ENCODE results near the gene ELK4.

ELK4 gene

GRCh38 chr1:205580140-205580922 is 51.5 kb downstream of the ELK4 start:
- Histone ChIP-seq H3K36me3 (ENCODE audit: insufficient read depth, low read length) (no peaks in the 10 kb centered on the region), H3K9me3 (ENCODE audit: insufficient read depth, low read depth, low read length) (no peaks in the 10 kb centered on the region), H3K4me3 (ENCODE audit: low read length, poor library complexity, severe bottlenecking) (no peak overlapping the region), H4K20me1 (ENCODE audit: insufficient read depth, low read length, poor library complexity, severe bottlenecking) (no peaks in the 10 kb centered on the region), H3K79me2 (ENCODE audit: insufficient read depth, low read length) (no peaks in the 10 kb centered on the region), H3K9me2 (replicated peaks; ENCODE audit: low read depth, low read length) (no peaks in the 10 kb centered on the region), H3K9ac (ENCODE audit: low read depth, low read length, poor library complexity, severe bottlenecking) (no peak overlapping the region), H2AFZ (ENCODE audit: low read length) (no peak overlapping the region), H3F3A (ENCODE audit: low read depth) (no peaks in the 10 kb centered on the region), H3K4me2 (ENCODE audit: low read depth, low read length, poor library complexity, severe bottlenecking) (no peak overlapping the region), H3K4me1 (ENCODE audit: insufficient read depth, low read length, poor library complexity, severe bottlenecking) (peaks cover 16% of the 10 kb centered on the region), H3K27me3 (ENCODE audit: insufficient read depth, low read length, poor library complexity, severe bottlenecking) (no peaks in the 10 kb centered on the region)
- TF ChIP-seq EZH2phosphoT487 (IDR thresholded peaks at IDR 0.05; ENCODE audit: borderline replicate concordance) (no peak), CTCF (conservative IDR thresholded peaks at IDR 0.05; ENCODE audit: low read length) (no peak)

GRCh38 chr1:205579711-205580110 is 52.1 kb downstream of the ELK4 start:
- H3K4me2 ChIP-seq (ENCODE audit: low read depth, low read length, poor library complexity, severe bottlenecking), result no peak overlapping the region
- TF ChIP-seq CTCF (conservative IDR thresholded peaks at IDR 0.05; ENCODE audit: low read length), result no peak
- no peak for TF ChIP-seq EZH2phosphoT487 (IDR thresholded peaks at IDR 0.05; ENCODE audit: borderline replicate concordance)
- H3K4me3 ChIP-seq (ENCODE audit: low read length, poor library complexity, severe bottlenecking), result no peak overlapping the region
- no peaks in the 10 kb centered on the region for H4K20me1 ChIP-seq (ENCODE audit: insufficient read depth, low read length, poor library complexity, severe bottlenecking)
- no peak overlapping the region for H2AFZ ChIP-seq (ENCODE audit: low read length)
- no peaks in the 10 kb centered on the region for H3K9me3 ChIP-seq (ENCODE audit: insufficient read depth, low read depth, low read length)
- no peaks in the 10 kb centered on the region for H3K9me2 ChIP-seq (replicated peaks; ENCODE audit: low read depth, low read length)
- no peak overlapping the region for H3K9ac ChIP-seq (ENCODE audit: low read depth, low read length, poor library complexity, severe bottlenecking)
- no peaks in the 10 kb centered on the region for H3K36me3 ChIP-seq (ENCODE audit: insufficient read depth, low read length)
- no peaks in the 10 kb centered on the region for H3K79me2 ChIP-seq (ENCODE audit: insufficient read depth, low read length)
- peaks cover 16% of the 10 kb centered on the region for H3K4me1 ChIP-seq (ENCODE audit: insufficient read depth, low read length, poor library complexity, severe bottlenecking)
- H3F3A ChIP-seq (ENCODE audit: low read depth), result no peaks in the 10 kb centered on the region
- no peaks in the 10 kb centered on the region for H3K27me3 ChIP-seq (ENCODE audit: insufficient read depth, low read length, poor library complexity, severe bottlenecking)

- H3K4me2 ChIP-seq (ENCODE audit: low read depth, low read length, poor library complexity, severe bottlenecking), result no peak overlapping the region
- H3K27me3 ChIP-seq (ENCODE audit: insufficient read depth, low read length, poor library complexity, severe bottlenecking), result no peaks in the 10 kb centered on the region
Observed at GRCh38 chr1:205578780-205579571, 52.8 kb downstream of the ELK4 start.

More at GRCh38 chr1:205578780-205579571, 52.8 kb downstream of the ELK4 start:
- H2AFZ ChIP-seq (ENCODE audit: low read length), result no peak overlapping the region
- H3K4me1 ChIP-seq (ENCODE audit: insufficient read depth, low read length, poor library complexity, severe bottlenecking), result peaks cover 16% of the 10 kb centered on the region
- H3F3A ChIP-seq (ENCODE audit: low read depth), result no peaks in the 10 kb centered on the region
- no peaks in the 10 kb centered on the region for H4K20me1 ChIP-seq (ENCODE audit: insufficient read depth, low read length, poor library complexity, severe bottlenecking)
- TF ChIP-seq CTCF (conservative IDR thresholded peaks at IDR 0.05; ENCODE audit: low read length) (no peak), EZH2phosphoT487 (IDR thresholded peaks at IDR 0.05; ENCODE audit: borderline replicate concordance) (no peak)
- no peaks in the 10 kb centered on the region for H3K9me3 ChIP-seq (ENCODE audit: insufficient read depth, low read depth, low read length)
- no peaks in the 10 kb centered on the region for H3K36me3 ChIP-seq (ENCODE audit: insufficient read depth, low read length)
- no peaks in the 10 kb centered on the region for H3K9me2 ChIP-seq (replicated peaks; ENCODE audit: low read depth, low read length)
- no peak overlapping the region for H3K9ac ChIP-seq (ENCODE audit: low read depth, low read length, poor library complexity, severe bottlenecking)
- no peaks in the 10 kb centered on the region for H3K79me2 ChIP-seq (ENCODE audit: insufficient read depth, low read length)
- H3K4me3 ChIP-seq (ENCODE audit: low read length, poor library complexity, severe bottlenecking), result no peak overlapping the region
